Activated CD8-positive, alpha-beta T cell treated with anti-CD3 and anti-CD28 coated beads for 36 hours (primary cell): ENCODE measurements around the gene TMTC3. TPM values are rescaled to one million over a fixed set of nuclear protein-coding genes. Genes with fewer than 3 reads are reported as not detected.

ENCODE experiments used
- ATAC-seq: fragments of 200-7000 bp; cut with Tn5 transposase; one replicate; pipeline ENCODE4 v1.10.0; 2021; ENCODE audit warnings: mild to moderate bottlenecking, moderate library complexity
- CTCF ChIA-PET: fragments of 350-600 bp; sonication (Branson Sonifier 250); formaldehyde crosslinking; loops from one replicate; lab custom pipeline; 2021; ENCODE audit warnings: antibody characterized with exemption; lab: Charles Lee
- POLR2A ChIA-PET: fragments of 350-600 bp; sonication (Branson Sonifier 250); formaldehyde crosslinking; loops from one replicate; lab custom pipeline; 2021; ENCODE audit warnings: antibody characterized with exemption; lab: Charles Lee
- DNase-seq: peaks from one replicate; pipeline ENCODE4 v3.0.0-alpha.2; 2020
- H3K27ac Mint-ChIP-seq: one replicate; pipeline ENCODE4 v1.8.0; 2021; ENCODE audit warnings: mild to moderate bottlenecking, mixed read lengths
- H3K27me3 Mint-ChIP-seq: one replicate; pipeline ENCODE4 v1.8.0; 2021; ENCODE audit warnings: mixed read lengths
- H3K36me3 Mint-ChIP-seq: one replicate; pipeline ENCODE4 v1.8.0; 2021; ENCODE audit warnings: low read depth, mixed read lengths
- H3K4me1 Mint-ChIP-seq: one replicate; pipeline ENCODE4 v1.8.0; 2021; ENCODE audit warnings: low read depth, mixed read lengths
- H3K4me3 Mint-ChIP-seq: one replicate; pipeline ENCODE4 v1.8.0; 2021; ENCODE audit warnings: mild to moderate bottlenecking, moderate library complexity, mixed read lengths
- H3K9me3 Mint-ChIP-seq: one replicate; pipeline ENCODE4 v1.8.0; 2021; ENCODE audit warnings: mixed read lengths
- CTCF ChIP-seq: fragments of 200-600 bp; IDR thresholded peaks from one replicate; pipeline ENCODE4 v1.8.0; 2022; ENCODE audit warnings: antibody characterized with exemption, mild to moderate bottlenecking
- intact Hi-C: fragments of 100-400 bp; cut with micrococcal nuclease; formaldehyde crosslinking; loops from one replicate; pipeline ENCODE4 v1.10.0; 2022
- total RNA-seq, 2 experiments: library from RNA; stranded (reverse); gene quantifications; one replicate each; pipeline ENCODE4 v1.2.3, GENCODE V29; 2021

Gene TMTC3
- total RNA-seq, 2 experiments from 2014 or later = 4.7 to 5.0 TPM

DNA sequence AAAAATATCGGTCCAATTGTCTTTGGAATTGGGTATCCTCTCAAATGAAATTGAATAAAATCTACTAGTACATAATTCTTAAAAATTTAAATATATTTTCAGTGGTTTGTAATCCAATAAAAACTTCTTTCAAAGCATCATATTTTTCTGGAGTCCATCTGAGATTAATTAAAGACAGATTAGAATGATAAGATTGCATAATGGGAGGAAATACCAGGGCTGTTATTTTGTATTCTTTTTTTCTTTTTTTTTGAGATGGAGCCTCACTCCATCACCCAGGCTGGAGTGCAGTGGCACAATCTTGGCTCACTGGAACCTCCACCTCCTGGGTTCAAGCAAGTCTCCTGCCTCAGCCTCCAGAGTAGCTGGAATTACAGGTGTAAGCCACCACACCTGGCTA, 103.8 kb downstream of the TMTC3 start:
- no peak for ATAC-seq
- TF ChIP-seq CTCF = no peak
- POLR2A ChIA-PET = no interaction called here
- CTCF ChIA-PET = no interaction called here
- H3K27ac Mint-ChIP-seq = no peak overlapping the region
- H3K27me3 Mint-ChIP-seq = peaks cover 4% of the 10 kb centered on the region
- H3K9me3 Mint-ChIP-seq = no peaks in the 10 kb centered on the region
- DNase-seq = no peak
- no peak overlapping the region for H3K4me3 Mint-ChIP-seq
- H3K36me3 Mint-ChIP-seq = no peaks in the 10 kb centered on the region
- H3K4me1 Mint-ChIP-seq = peaks cover 16% of the 10 kb centered on the region
- intact Hi-C loops = no loop called here

DNA sequence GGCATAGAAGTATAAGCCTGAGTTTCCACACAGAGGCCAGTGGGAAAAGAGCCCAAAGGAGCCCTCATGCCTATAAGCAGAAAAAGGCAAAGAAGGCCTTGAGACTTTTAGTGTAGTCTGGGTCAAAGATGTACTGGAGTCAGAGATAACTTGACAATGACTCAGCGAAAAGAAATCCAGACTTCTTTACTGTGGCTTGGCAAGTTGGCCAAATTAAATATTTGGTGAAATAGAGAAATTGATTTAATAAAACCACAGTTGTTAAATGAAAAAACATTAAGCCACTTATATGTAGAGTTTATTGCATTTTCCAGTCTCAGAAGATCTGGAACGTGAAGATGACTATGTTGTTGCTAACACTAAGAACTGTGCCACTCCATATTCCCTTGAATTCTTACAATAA, 105.1 kb downstream of the TMTC3 start:
- no peak overlapping the region for H3K4me3 Mint-ChIP-seq
- CTCF ChIA-PET = no interaction called here
- no peak overlapping the region for H3K27ac Mint-ChIP-seq
- ATAC-seq (no peak), DNase-seq (no peak)
- intact Hi-C loops = no loop called here
- no peaks in the 10 kb centered on the region for H3K36me3 Mint-ChIP-seq
- peaks cover 4% of the 10 kb centered on the region for H3K27me3 Mint-ChIP-seq
- no peak for TF ChIP-seq CTCF
- H3K4me1 Mint-ChIP-seq = peaks cover 8% of the 10 kb centered on the region
- no peaks in the 10 kb centered on the region for H3K9me3 Mint-ChIP-seq
- POLR2A ChIA-PET = no interaction called here

- ChIA-PET CTCF (no interaction called here), POLR2A (no interaction called here)
- DNase-seq (no peak), ATAC-seq (no peak)
- Mint-ChIP-seq H3K36me3 (no peaks in the 10 kb centered on the region), H3K27ac (no peak overlapping the region), H3K4me1 (no peaks in the 10 kb centered on the region), H3K27me3 (peaks cover 4% of the 10 kb centered on the region), H3K4me3 (no peak overlapping the region), H3K9me3 (no peaks in the 10 kb centered on the region)
- TF ChIP-seq CTCF = no peak
- intact Hi-C loops = no loop called here
Measured at GRCh38 chr12:88248606-88249005, 106.5 kb downstream of the TMTC3 start.

Other genes with a start within 250 kb of the TMTC3 start
- not detected for gene C12orf50, start 112.9 kb upstream of the TMTC3 start, total RNA-seq
- gene CEP290, start 219 bp upstream of the TMTC3 start, total RNA-seq = 10 to 100 TPM; 15.2 to 15.3 TPM